ENCODE data around the gene ZNF783. TPM values are rescaled to one million over a fixed set of nuclear protein-coding genes. Genes with fewer than 3 reads are reported as not detected.

ZNF783 gene
- total and polyA plus RNA-seq, 2 of the 8 experiments (the other 6 are each of a cell fraction or from before 2014, with no cell fraction given) = 7.3 to 8.2 TPM

DNA sequence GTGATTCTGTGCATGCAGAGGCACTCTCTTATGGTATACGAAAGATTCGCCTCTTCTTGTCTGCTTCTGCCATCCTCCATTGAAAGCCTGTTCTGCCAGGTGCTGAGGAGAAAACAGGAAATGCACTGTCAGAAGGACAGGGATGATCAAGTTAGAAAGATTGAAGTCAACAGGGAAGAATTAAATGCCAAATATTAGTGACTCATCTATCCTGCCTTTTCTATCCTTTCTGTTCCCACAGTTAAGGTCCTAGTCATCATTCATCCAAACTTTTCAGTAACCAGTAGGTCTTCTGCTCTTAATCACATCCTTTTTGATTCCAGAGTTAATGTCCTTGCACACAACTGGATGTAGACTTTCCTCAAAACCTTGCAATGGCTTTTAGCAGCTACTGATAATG is 4.8 kb upstream of the ZNF783 start:
- H3K9me3 ChIP-seq (ENCODE audit: insufficient read depth in 2 of 2, low read depth in 1 of 2, low read length in 1 of 2) = no peaks in the 10 kb centered on the region
- H2AFZ ChIP-seq (ENCODE audit: low read length) = no peak overlapping the region
- no peak overlapping the region for H3K9ac ChIP-seq (replicated peaks in 1 of 4; ENCODE audit: extremely low read depth in 1 of 4, low read depth in 3 of 4, low read length in 3 of 4)
- H3K4me2 ChIP-seq (ENCODE audit: insufficient read depth in 1 of 2, low read depth in 2 of 2, low read length in 2 of 2) = no peak overlapping the region
- no peak overlapping the region for H4K5ac ChIP-seq (ENCODE audit: insufficient read length, low read depth, low read length)
- no peak overlapping the region for H3K18ac ChIP-seq (ENCODE audit: extremely low read depth, low read length)
- peaks cover 7% of the 10 kb centered on the region; the same call in 1 of the 2 replicates for H3K23me2 ChIP-seq (ENCODE audit: low read depth, low read length)
- no peak overlapping the region for H3K4ac ChIP-seq (replicated peaks; ENCODE audit: insufficient read length, low read depth, low read length)
- peaks cover 8 to 36% (median 27%) of the 10 kb centered on the region in 4 experiments for H3K36me3 ChIP-seq (ENCODE audit: control insufficient read depth in 2 of 4, insufficient read depth in 4 of 4, low read length in 3 of 4)
- no peak overlapping the region for H2BK120ac ChIP-seq (replicated peaks; ENCODE audit: low read depth, low read length)
- 85% methylated on average over 2 of the region's 2 CpGs; no CpG with 5 or more reads in 1 of the 2 experiments for WGBS, 2 experiments (ENCODE audit: extremely low coverage in 1 of 2, insufficient coverage in 1 of 2, insufficient read length in 1 of 2, insufficient replicate concordance in 2 of 2, low coverage in 1 of 2, low lambda C conversion rate in 2 of 2, missing lambda C conversion rate in 1 of 2)
- H3K4me3 ChIP-seq (ENCODE audit: extremely low read depth in 1 of 4, insufficient read depth in 2 of 4, low read depth in 3 of 4, low read length in 4 of 4) = no peak overlapping the region
- no peak for DNase-seq (ENCODE audit: low read depth in 1 of 2, low spot score in 2 of 2)
- H4K8ac ChIP-seq (ENCODE audit: extremely low read depth, insufficient read depth, low read length) = no peak overlapping the region
- H2BK15ac ChIP-seq (ENCODE audit: low read length) = no peak overlapping the region
- no peaks in the 10 kb centered on the region; the same call in 1 of the 2 replicates for H3K79me1 ChIP-seq (ENCODE audit: low read depth, low read length)
- no peak overlapping the region for H2AK5ac ChIP-seq (ENCODE audit: low read depth, low read length)
- no peaks in the 10 kb centered on the region for H3K79me2 ChIP-seq (ENCODE audit: control insufficient read depth in 1 of 2, insufficient read depth in 2 of 2, low read length in 2 of 2)
- H2BK5ac ChIP-seq (ENCODE audit: low read depth, low read length) = no peak overlapping the region
- H3K27ac ChIP-seq (ENCODE audit: low read depth, low read length) = no peak overlapping the region
- H3K56ac ChIP-seq (replicated peaks; ENCODE audit: insufficient read length, low read depth, low read length) = no peak overlapping the region
- H4K20me1 ChIP-seq (replicated peaks in 1 of 2; ENCODE audit: control insufficient read depth in 1 of 2, insufficient read depth in 2 of 2, low read length in 2 of 2) = peaks cover 0 to under 1% of the 10 kb centered on the region in 2 experiments
- POLR2A ChIA-PET (ENCODE audit: partially characterized antibody) = interaction anchor here (0.6 to 1.0 kb wide), 2 partner anchors 25 to 33 kb away, joined by 3 read pairs; no protein-coding TSS in a partner anchor
- no peak overlapping the region for H3K23ac ChIP-seq (ENCODE audit: insufficient read length)
- H3K27me3 ChIP-seq (replicated peaks in 1 of 4; ENCODE audit: control insufficient read depth in 3 of 4, extremely low read depth in 1 of 4, insufficient read depth in 3 of 4, low read length in 3 of 4) = peaks cover 0 to 2% (median 1%) of the 10 kb centered on the region in 4 experiments; a peak in 1 of 7 replicates
- H4K91ac ChIP-seq (replicated peaks; ENCODE audit: insufficient read length, low read length) = no peak overlapping the region
- no peak overlapping the region for H3K14ac ChIP-seq (ENCODE audit: insufficient read length)
- no peak overlapping the region for H2BK20ac ChIP-seq (ENCODE audit: low read length)
- CTCF ChIA-PET (ENCODE audit: partially characterized antibody) = interaction anchor here (0.8 to 1.4 kb wide), 4 partner anchors 9 to 150 kb away, joined by 3 to 4 read pairs (median 3); no protein-coding TSS in a partner anchor
- H3K4me1 ChIP-seq (replicated peaks in 1 of 4; ENCODE audit: control insufficient read depth in 3 of 4, insufficient read depth in 4 of 4, low read length in 3 of 4) = no peaks in the 10 kb centered on the region
- H2BK12ac ChIP-seq (ENCODE audit: low read depth, low read length) = no peak overlapping the region
- FAIRE-seq = no peak
- TF ChIP-seq NRF1 (IDR thresholded peaks at IDR 0.05; ENCODE audit: low read depth, low read length) (no peak), EZH2 (IDR thresholded peaks at IDR 0.05; ENCODE audit: low read depth, low read length, severe bottlenecking) (no peak), TBP (IDR thresholded peaks at IDR 0.05; ENCODE audit: low read depth, low read length) (no peak), SIX5 (IDR thresholded peaks at IDR 0.05; ENCODE audit: low read depth, low read length) (no peak), CTCF (IDR thresholded peaks at IDR 0.05; ENCODE audit: control extremely low read depth in 1 of 3, insufficient read depth in 1 of 3, low read depth in 1 of 3, low read length in 3 of 3) (no peak), CHD1 (IDR thresholded peaks at IDR 0.05; ENCODE audit: low read depth, low read length) (no peak), HDAC6 (IDR thresholded peaks at IDR 0.05; ENCODE audit: low read depth, low read length) (no peak), TCF12 (IDR thresholded peaks at IDR 0.05; ENCODE audit: low read depth, low read length) (no peak), TAF1 (IDR thresholded peaks at IDR 0.05; ENCODE audit: low read depth, low read length) (no peak), RBBP5 (IDR thresholded peaks at IDR 0.05; ENCODE audit: borderline replicate concordance, low read depth, low read length) (no peak), RNF2 (IDR thresholded peaks at IDR 0.05; ENCODE audit: borderline replicate concordance, low read depth, low read length, missing control alignments, poor library complexity, severe bottlenecking) (no peak), SP4 (IDR thresholded peaks at IDR 0.05; ENCODE audit: low read length) (no peak)

Measured in H1 (cell line).